GM08714 (cell line): ENCODE results near the gene SARDH.

Source experiments
- H3K4me3 ChIP-seq: fragments of 200-500 bp; sonication (Bioruptor generic); 2 replicates; pipeline ENCODE4 v1.5.1; 2014; ENCODE audit warnings: mild to moderate bottlenecking, low read length, inconsistent platforms
- ZNF274 ChIP-seq: IDR thresholded peaks from 2 replicates; pipeline ENCODE4 v1.6.1; 2012; ENCODE audit warnings: mild to moderate bottlenecking, low read depth, low read length

Gene SARDH, protein sequence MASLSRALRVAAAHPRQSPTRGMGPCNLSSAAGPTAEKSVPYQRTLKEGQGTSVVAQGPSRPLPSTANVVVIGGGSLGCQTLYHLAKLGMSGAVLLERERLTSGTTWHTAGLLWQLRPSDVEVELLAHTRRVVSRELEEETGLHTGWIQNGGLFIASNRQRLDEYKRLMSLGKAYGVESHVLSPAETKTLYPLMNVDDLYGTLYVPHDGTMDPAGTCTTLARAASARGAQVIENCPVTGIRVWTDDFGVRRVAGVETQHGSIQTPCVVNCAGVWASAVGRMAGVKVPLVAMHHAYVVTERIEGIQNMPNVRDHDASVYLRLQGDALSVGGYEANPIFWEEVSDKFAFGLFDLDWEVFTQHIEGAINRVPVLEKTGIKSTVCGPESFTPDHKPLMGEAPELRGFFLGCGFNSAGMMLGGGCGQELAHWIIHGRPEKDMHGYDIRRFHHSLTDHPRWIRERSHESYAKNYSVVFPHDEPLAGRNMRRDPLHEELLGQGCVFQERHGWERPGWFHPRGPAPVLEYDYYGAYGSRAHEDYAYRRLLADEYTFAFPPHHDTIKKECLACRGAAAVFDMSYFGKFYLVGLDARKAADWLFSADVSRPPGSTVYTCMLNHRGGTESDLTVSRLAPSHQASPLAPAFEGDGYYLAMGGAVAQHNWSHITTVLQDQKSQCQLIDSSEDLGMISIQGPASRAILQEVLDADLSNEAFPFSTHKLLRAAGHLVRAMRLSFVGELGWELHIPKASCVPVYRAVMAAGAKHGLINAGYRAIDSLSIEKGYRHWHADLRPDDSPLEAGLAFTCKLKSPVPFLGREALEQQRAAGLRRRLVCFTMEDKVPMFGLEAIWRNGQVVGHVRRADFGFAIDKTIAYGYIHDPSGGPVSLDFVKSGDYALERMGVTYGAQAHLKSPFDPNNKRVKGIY

DNA sequence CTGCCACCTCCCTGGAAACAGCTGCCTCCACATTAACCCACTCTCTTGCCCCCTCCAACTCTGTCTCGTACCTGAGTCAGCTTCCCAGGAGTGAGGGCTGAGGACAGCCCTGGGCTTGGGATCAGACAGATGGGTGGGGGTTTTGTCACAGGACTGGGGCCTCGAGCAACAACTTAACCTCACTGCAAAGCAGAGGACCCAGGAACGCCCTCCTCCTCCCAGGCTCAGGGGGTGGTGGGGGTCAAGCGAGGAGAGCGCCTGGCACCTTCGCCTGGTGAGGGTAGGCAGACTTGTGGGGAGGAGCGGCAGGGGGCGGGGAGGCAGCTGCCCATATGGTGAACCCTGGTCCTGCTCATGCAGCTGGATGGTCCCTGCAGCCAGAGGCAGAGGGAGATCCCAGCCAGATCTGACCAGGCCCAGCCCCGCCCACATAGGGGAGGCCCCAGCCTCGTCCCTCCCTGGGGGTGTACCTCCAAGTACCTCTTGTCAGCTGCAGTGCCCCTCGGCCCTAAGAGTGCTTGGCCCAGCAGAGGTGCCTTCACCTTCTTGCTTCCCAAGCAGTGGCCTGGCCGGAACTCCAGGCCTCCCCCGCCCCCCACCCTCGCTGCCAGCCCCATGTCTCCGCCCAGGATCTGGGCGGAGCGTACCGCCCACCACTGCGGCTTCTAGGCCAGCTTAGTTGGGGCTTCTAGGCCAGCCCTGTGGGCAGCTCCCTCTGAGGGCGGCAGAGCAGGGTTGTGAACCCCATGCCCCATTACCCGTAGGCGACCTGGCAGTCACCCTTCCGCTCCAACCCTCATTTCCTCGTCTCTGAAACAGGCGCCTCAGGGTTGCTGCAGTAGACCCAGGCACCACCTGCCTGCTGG is at the start of gene SARDH:
SARDH (minus strand) TSS at position 579 of the 866 bp plus-strand sequence. CDS start 4,179 bp downstream, outside the sequence.
- no peak within 1 kb of the TSS for H3K4me3 ChIP-seq
- TF ChIP-seq ZNF274: no peak

DNA sequence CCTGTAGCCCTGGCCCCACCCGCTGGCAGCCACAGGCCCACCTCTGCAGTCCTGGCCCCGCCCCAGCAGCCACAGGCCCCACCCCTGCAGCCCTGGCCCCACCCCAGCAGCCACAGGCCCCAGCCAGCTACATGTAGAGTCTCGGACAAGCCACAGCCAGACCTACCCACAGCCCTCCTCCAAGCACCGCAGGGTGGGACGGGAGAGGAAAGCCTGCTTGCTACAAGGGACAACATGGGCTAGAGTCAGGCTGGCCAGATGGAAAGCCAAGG is 49.5 kb upstream of the SARDH start:
- H3K4me3 ChIP-seq: no peak overlapping the region
- no peak for TF ChIP-seq ZNF274

DNA sequence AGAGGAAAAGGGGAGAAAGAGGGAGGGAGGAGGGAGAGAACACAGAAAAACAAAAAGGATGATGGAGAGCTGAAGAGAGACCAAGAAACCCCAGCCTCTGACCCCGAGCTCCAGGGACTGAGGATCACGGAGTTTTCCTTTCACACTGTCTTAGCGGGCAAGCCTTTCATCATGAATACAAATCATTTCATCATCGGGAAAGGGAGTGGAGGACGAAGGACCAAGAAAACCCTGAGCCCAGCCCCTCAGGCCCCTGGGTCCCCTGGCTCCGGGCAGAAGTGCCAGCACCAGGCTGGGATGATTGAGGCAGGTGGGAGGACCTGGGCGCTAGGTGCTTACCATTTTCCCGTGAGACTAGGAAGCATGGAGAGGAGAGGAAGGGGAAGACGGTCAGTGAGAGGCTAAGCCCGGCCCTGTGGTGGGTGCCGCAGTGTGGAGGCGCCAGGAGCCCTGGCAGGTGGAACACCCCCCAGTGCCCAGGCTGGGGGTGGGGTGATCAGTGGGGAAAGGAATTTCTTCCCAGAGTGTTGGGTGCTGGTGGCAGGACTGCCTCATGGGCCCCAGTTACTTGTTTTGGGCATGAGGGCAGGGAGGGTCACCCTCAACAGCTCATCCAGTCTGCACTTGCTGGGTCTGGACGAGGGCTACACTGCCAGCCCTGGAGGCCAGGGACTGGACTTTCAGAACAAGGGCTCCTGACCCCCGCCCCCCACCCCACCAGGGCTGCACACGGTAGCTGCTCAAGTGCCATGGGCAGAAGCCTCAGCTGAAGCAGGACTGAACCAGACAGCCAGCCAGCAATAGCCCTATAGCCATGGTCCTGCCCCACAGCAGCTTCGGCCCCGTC is 49.0 kb upstream of the SARDH start:
- TF ChIP-seq ZNF274: no peak
- H3K4me3 ChIP-seq: peak overlapping the region; percentile 6; the same call in 1 of the 2 replicates

GRCh38 chr9:133786371-133786753 is 48.2 kb upstream of the SARDH start:
- no peak for TF ChIP-seq ZNF274
- H3K4me3 ChIP-seq: peak overlapping the region; percentile 6; the same call in 1 of the 2 replicates

DNA sequence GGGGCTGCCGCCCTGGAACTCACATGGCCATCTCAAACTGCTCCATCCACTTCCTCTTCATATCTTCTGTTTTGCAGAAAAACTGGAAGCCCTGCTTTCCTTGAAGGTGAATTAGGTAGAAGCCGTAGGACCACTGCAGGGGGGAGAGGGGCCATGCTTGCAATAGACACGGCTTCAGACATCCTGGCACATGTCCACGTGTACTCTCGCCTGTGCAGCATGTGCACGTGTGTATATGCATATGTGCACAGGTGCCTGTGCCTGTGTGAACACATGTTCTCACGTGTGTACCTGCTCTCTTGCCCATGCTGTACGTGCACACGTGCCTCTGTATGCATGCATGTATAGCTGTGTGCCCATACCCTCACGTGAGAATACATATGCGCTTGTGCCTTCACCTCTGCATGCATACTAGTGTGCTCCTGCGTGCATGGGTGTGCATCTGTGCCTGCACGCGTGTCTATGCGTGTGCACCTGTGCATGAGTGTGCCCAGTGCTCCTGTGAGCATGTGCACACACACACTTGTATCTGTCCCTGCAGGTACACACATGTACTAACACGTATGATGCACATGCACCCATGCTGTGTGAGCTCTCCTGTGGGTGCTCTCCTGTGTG is 47.7 kb upstream of the SARDH start:
- no peak overlapping the region for H3K4me3 ChIP-seq
- TF ChIP-seq ZNF274: no peak

GRCh38 chr9:133784731-133785561 is 46.8 kb upstream of the SARDH start:
- H3K4me3 ChIP-seq: no peak overlapping the region
- TF ChIP-seq ZNF274: no peak

DNA sequence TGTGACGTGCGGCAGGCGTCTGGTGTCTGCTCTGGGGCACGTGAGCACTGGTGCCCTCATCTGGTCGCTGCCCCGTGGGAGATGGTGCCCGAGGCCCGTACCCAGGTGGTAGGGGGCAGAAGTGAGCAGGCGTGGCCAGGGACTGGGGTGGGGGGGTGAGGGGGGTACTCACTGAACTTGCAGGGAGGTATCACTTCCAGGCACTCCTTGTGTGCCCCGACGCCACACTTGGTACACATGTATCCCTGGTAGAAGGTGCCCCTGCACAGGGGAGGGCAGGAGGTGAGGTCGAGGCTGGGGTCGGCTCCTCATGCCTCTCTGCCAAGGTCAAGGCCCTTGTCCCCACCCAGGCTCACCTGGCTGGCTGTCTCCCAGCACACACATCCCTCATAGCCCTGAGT is 45.2 kb upstream of the SARDH start:
- TF ChIP-seq ZNF274: no peak
- no peak overlapping the region for H3K4me3 ChIP-seq

- H3K4me3 ChIP-seq: no peak overlapping the region
- no peak for TF ChIP-seq ZNF274
Observed at GRCh38 chr9:133782157-133783130, 44.3 kb upstream of the SARDH start.

GRCh38 chr9:133781828-133782135 is 43.6 kb upstream of the SARDH start:
- TF ChIP-seq ZNF274: no peak
- no peak overlapping the region for H3K4me3 ChIP-seq

DNA sequence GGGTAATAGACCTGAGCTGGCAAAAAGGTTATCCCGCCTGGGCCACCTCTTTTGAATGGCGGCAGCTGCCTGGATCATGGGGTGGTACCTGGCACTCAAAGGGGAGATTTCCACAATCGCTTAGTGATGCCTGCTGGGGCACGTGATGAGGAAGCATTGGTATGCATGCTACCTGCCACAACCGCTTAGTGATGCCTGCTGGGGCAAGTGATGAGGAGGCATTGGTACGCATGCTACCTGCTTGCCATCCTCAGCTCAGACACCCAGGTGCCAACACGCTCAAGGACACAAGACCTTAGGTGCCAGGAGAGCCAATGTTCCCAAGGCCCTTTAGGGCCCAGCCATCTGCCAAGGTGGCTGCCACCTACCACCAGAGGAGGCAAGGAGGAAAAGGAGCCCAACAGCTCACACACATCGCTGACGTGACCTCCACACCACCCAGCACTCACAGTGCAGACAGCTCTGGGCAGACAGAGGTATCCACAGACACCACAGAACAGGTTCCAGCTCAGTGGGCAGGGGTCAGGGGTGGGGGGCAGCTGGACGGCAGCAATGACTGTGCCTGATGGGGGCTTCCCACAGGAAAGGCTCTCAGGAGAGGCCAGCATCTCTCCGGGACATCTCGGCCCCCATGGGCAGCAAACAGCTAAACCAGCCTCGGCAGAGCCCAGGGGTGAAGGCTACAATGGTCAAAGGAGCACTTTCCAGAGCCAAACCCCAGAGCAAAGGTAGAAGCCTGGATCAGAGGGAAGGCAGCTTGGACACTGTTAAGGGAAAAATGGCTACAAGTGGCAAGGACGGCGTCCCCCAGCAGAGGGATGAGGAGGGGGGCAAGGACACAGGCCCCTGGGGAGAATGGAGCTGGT is 43.0 kb upstream of the SARDH start:
- H3K4me3 ChIP-seq: no peak overlapping the region
- no peak for TF ChIP-seq ZNF274
